H9 (cell line): Measurements from ENCODE around the gene KCNAB2. TPM values are rescaled to one million over a fixed set of nuclear protein-coding genes. Genes with fewer than 3 reads are reported as not detected.

Experiments used
- DNase-seq: peaks from one replicate; pipeline ENCODE4 v3.0.0-alpha.2; 2017
- H2AFZ ChIP-seq: one replicate; pipeline ENCODE4 v1.6.1; 2013; ENCODE audit warnings: mild to moderate bottlenecking, low read length, control low read depth, moderate library complexity
- H2AK5ac ChIP-seq: 2 replicates; pipeline ENCODE4 v1.6.1; 2013; ENCODE audit warnings: low read length, control low read depth, mixed read lengths; ENCODE audit not compliant: insufficient read length
- H2BK120ac ChIP-seq: one replicate; pipeline ENCODE4 v1.6.1; 2013; ENCODE audit warnings: low read depth, mild to moderate bottlenecking, low read length, control low read depth, inconsistent platforms; ENCODE audit not compliant: poor library complexity, severe bottlenecking
- H2BK12ac ChIP-seq: 2 replicates; pipeline ENCODE4 v1.6.1; 2013; ENCODE audit warnings: low read length, control low read depth, mixed read lengths, low read depth; ENCODE audit not compliant: insufficient read length
- H2BK15ac ChIP-seq: 2 replicates; pipeline ENCODE4 v1.6.1; 2013; ENCODE audit warnings: low read depth, low read length, control low read depth
- H2BK20ac ChIP-seq: one replicate; pipeline ENCODE4 v1.6.1; 2013; ENCODE audit warnings: low read depth, mild to moderate bottlenecking, low read length, control low read depth, inconsistent platforms; ENCODE audit not compliant: poor library complexity, severe bottlenecking
- H2BK5ac ChIP-seq: 2 replicates; pipeline ENCODE4 v1.6.1; 2013; ENCODE audit warnings: low read length, control low read depth, mixed read lengths; ENCODE audit not compliant: insufficient read length
- H3K14ac ChIP-seq: 2 replicates; pipeline ENCODE4 v1.6.1; 2013; ENCODE audit warnings: low read length, control low read depth; ENCODE audit not compliant: insufficient read depth
- H3K18ac ChIP-seq: 2 replicates; pipeline ENCODE4 v1.6.1; 2013; ENCODE audit warnings: low read depth, mild to moderate bottlenecking, mixed read lengths, low read length, control low read depth; ENCODE audit not compliant: insufficient read length
- H3K23ac ChIP-seq: 2 replicates; pipeline ENCODE4 v1.6.1; 2013; ENCODE audit warnings: low read length, control low read depth, mixed read lengths, low read depth; ENCODE audit not compliant: insufficient read length
- H3K23me2 ChIP-seq: 2 replicates; pipeline ENCODE4 v1.6.1; 2013; ENCODE audit warnings: low read depth, mild to moderate bottlenecking, mixed read lengths, low read length, control low read depth; ENCODE audit not compliant: insufficient read length, poor library complexity, severe bottlenecking
- H3K27ac ChIP-seq: 2 replicates; pipeline ENCODE4 v1.5.1; 2013; ENCODE audit warnings: low read length, control low read depth, mixed read lengths, low read depth; ENCODE audit not compliant: insufficient read length
- H3K27me3 ChIP-seq: 2 replicates; pipeline ENCODE4 v1.6.1; 2013; ENCODE audit warnings: low read length, control low read depth, inconsistent platforms; ENCODE audit not compliant: insufficient read depth
- H3K4ac ChIP-seq: 2 replicates; pipeline ENCODE4 v1.6.1; 2013; ENCODE audit warnings: low read depth, mild to moderate bottlenecking, control low read depth, inconsistent platforms, low read length, moderate library complexity
- H3K4me1 ChIP-seq: 2 replicates; pipeline ENCODE4 v1.6.1; 2013; ENCODE audit warnings: low read length, control low read depth, inconsistent platforms; ENCODE audit not compliant: insufficient read depth
- H3K4me2 ChIP-seq: 2 replicates; pipeline ENCODE4 v1.6.1; 2013; ENCODE audit warnings: low read length, control low read depth, mixed read lengths; ENCODE audit not compliant: insufficient read length, insufficient read depth
- H3K56ac ChIP-seq: 2 replicates; pipeline ENCODE4 v1.6.1; 2013; ENCODE audit warnings: low read depth, mild to moderate bottlenecking, mixed read lengths, low read length, control low read depth; ENCODE audit not compliant: insufficient read length
- H3K79me1 ChIP-seq: 2 replicates; pipeline ENCODE4 v1.6.1; 2013; ENCODE audit warnings: low read depth, mild to moderate bottlenecking, moderate library complexity, low read length, control low read depth, inconsistent platforms; ENCODE audit not compliant: insufficient read depth, poor library complexity, severe bottlenecking
- H3K79me2 ChIP-seq: 2 replicates; pipeline ENCODE4 v1.6.1; 2013; ENCODE audit warnings: low read length, control low read depth, inconsistent platforms; ENCODE audit not compliant: insufficient read depth
- H3K9ac ChIP-seq: 2 replicates; pipeline ENCODE4 v1.6.1; 2013; ENCODE audit warnings: low read length, control low read depth, mixed read lengths; ENCODE audit not compliant: insufficient read length; ENCODE audit errors: extremely low read depth
- H3K9me3 ChIP-seq: one replicate; pipeline ENCODE4 v1.6.1; 2013; ENCODE audit warnings: low read depth, low read length, inconsistent platforms; ENCODE audit not compliant: control insufficient read depth
- H3T11ph ChIP-seq: one replicate; pipeline ENCODE4 v1.6.1; 2013; ENCODE audit warnings: mild to moderate bottlenecking, low read length, control low read depth, inconsistent platforms
- H4K20me1 ChIP-seq: one replicate; pipeline ENCODE4 v1.6.1; 2013; ENCODE audit not compliant: control insufficient read depth, insufficient read length, insufficient read depth
- H4K5ac ChIP-seq: 2 replicates; pipeline ENCODE4 v1.6.1; 2013; ENCODE audit warnings: low read depth, mild to moderate bottlenecking, mixed read lengths, low read length, control low read depth; ENCODE audit not compliant: insufficient read length
- H4K8ac ChIP-seq: replicated peaks from 2 replicates; pipeline ENCODE4 v1.6.1; 2013; ENCODE audit warnings: low read length, control low read depth, mixed read lengths, low read depth; ENCODE audit not compliant: insufficient read length
- H4K91ac ChIP-seq: 2 replicates; pipeline ENCODE4 v1.6.1; 2013; ENCODE audit warnings: low read depth, mild to moderate bottlenecking, moderate library complexity, mixed read lengths, low read length, control low read depth; ENCODE audit not compliant: insufficient read length
- H3K27ac Mint-ChIP-seq, 3 experiments: 2 replicates in 2 of 3; 3 replicates in 1 of 3; pipeline ENCODE4 v1.8.0; 2020 to 2021; ENCODE audit warnings: mixed read lengths in 3 of 3, mild to moderate bottlenecking in 1 of 3, moderate library complexity in 1 of 3
- H3K27me3 Mint-ChIP-seq: 2 replicates; pipeline ENCODE4 v1.8.0; 2021; ENCODE audit warnings: low read depth, mild to moderate bottlenecking, moderate library complexity, mixed read lengths
- H3K36me3 Mint-ChIP-seq, 3 experiments: 2 replicates in 2 of 3; 3 replicates in 1 of 3; pipeline ENCODE4 v1.8.0; 2020 to 2021; ENCODE audit warnings: low read depth in 3 of 3, mixed read lengths in 3 of 3; ENCODE audit not compliant: insufficient read depth in 1 of 3
- H3K4me1 Mint-ChIP-seq, 2 experiments: 2 replicates each; pipeline ENCODE4 v1.8.0; 2020; ENCODE audit warnings: mixed read lengths in 2 of 2
- H3K4me3 Mint-ChIP-seq, 2 experiments: 2 replicates in 1 of 2; 3 replicates in 1 of 2; pipeline ENCODE4 v1.8.0; 2020 to 2021; ENCODE audit warnings: mild to moderate bottlenecking in 2 of 2, mixed read lengths in 2 of 2, moderate library complexity in 1 of 2
- H3K9me3 Mint-ChIP-seq, 2 experiments: 2 replicates in 1 of 2; 3 replicates in 1 of 2; pipeline ENCODE4 v1.8.0; 2020; ENCODE audit warnings: mild to moderate bottlenecking in 2 of 2, mixed read lengths in 2 of 2, moderate library complexity in 1 of 2
- CTCF ChIP-seq: fragments of 200-600 bp; sonication (generic); conservative IDR thresholded peaks from 3 replicates; pipeline ENCODE4 v1.8.0; 2021; ENCODE audit warnings: antibody characterized with exemption, mild to moderate bottlenecking
- WGBS: extraction: QIAGEN DNeasy Blood & Tissue Kit; methylation state at CpG from one replicate; pipeline ENCODE4 v1.1.7; 2013; ENCODE audit warnings: missing lambda C conversion rate, low lambda C conversion rate, mixed read lengths; ENCODE audit not compliant: insufficient read length; ENCODE audit errors: extremely low coverage; 5-methylcytosine and 5-hydroxymethylcytosine counted together
- total RNA-seq: library from RNA; stranded (reverse); gene quantifications from 2 replicates; pipeline ENCODE4 v1.2.1, GENCODE V29; 2021

KCNAB2 gene
- total RNA-seq, 1 experiment from 2014 or later: 8.3 TPM

DNA sequence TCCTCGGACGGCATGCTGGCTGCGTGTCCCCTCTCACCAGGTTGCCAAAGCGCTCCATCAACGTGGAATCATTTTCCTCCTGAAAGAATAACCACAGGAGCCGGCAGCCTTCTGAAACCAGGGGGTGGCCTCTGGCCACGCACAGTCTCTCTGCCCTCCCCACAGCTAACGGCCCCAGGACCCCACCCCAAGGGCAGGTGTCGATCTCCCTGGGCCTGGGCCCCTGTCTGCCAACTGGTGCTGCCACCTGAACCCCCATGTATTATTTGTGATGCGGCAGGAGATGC is 46.1 kb downstream of the KCNAB2 start:
- Histone ChIP-seq H3K79me2 (no peaks in the 10 kb centered on the region), H3T11ph (no peak overlapping the region), H2BK120ac (no peak overlapping the region), H3K23me2 (no peaks in the 10 kb centered on the region), H2BK12ac (no peak overlapping the region), H2AK5ac (no peak overlapping the region), H3K79me1 (no peaks in the 10 kb centered on the region), H2BK15ac (no peak overlapping the region), H2BK5ac (no peak overlapping the region), H3K4me1 (no peaks in the 10 kb centered on the region), H3K18ac (no peak overlapping the region), H3K9me3 (no peaks in the 10 kb centered on the region), H3K27ac (no peak overlapping the region), H2BK20ac (no peak overlapping the region), H3K4ac (no peak overlapping the region), H4K8ac (no peak overlapping the region), H3K56ac (no peak overlapping the region), H4K91ac (no peak overlapping the region), H3K23ac (no peak overlapping the region), H2AFZ (no peak overlapping the region), H3K14ac (no peak overlapping the region; the same call in 1 of the 2 replicates), H3K4me2 (no peak overlapping the region), H4K5ac (no peak overlapping the region), H4K20me1 (no peaks in the 10 kb centered on the region), H3K9ac (no peak overlapping the region), H3K27me3 (no peaks in the 10 kb centered on the region; the same call in 1 of the 2 replicates)
- H3K27me3 Mint-ChIP-seq: no peaks in the 10 kb centered on the region
- no peaks in the 10 kb centered on the region for H3K4me1 Mint-ChIP-seq
- H3K27ac Mint-ChIP-seq: no peak overlapping the region
- no peak for TF ChIP-seq CTCF
- no peak for DNase-seq
- no peak overlapping the region for H3K4me3 Mint-ChIP-seq
- no CpG with 5 or more reads among the region's 10 CpGs for WGBS
- H3K36me3 Mint-ChIP-seq: no peaks in the 10 kb centered on the region
- no peaks in the 10 kb centered on the region for H3K9me3 Mint-ChIP-seq
